NCI-H146 treated with DMSO at 0.1 percent for 48 hours (cell line): ENCODE results near the gene MYOCD.
"Not testable (repeated sequence)": the region's sequence is repeated elsewhere in the genome, so short reads cannot be mapped to it uniquely, and the experiment has no call there.

Experiments
- DNase-seq: peaks from one replicate; lab custom pipeline; 2025; ENCODE audit not compliant: unreplicated experiment; lab: John Stamatoyannopoulos, UW

Gene MYOCD

GRCh38 chr17:12665263-12666210 is at the start of gene MYOCD:
Gene MYOCD, plus strand, starts transcription at chr17:12665890. Its CDS starts 299 bp downstream, at chr17:12666189.
- DNase-seq: no peak

- no peak for DNase-seq
These were observed 49.5 kb upstream of the MYOCD start for GRCh38 chr17:12616161-12616560.

DNA sequence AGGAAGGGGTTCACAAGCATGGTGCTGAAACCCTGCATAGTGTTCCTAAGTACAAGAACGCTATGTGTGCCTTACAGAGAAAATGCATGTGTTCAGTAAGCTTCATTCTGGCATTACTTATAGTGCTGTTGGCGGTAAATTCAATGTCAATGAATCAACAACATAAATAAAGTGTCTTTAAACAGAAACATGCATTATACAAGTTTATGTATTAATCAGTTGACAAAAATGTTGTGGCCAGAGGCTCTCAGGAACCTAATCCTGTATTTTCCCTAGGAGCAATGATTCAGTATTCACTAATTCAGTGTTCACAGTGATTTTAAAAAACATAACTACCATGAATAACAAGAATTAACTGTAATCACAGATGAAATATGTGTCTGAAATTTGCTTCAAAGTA is 47.1 kb upstream of the MYOCD start:
- DNase-seq: no peak

- no peak for DNase-seq
These were observed 46.1 kb upstream of the MYOCD start for GRCh38 chr17:12619459-12620199.

GRCh38 chr17:12620200-12620720 is 45.4 kb upstream of the MYOCD start:
- DNase-seq: no peak

DNA sequence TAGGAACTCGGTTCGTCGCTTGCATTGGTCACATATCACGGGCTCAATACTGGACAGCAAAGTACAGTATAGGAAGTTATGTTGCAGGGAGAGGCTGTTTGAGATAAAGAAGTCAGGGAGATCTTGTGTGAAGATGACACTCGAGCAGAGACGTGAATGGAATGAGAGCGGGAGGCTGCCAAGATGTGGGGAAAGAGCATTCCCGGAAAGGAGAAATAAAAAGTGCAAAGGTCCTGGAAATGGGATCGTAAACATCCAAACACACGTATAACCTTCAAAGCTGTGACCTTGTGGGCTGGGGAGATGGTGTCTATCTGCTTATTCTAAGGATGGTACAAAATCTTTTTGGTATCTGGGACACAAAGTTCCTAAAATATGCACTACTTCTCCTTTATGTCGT is 43.0 kb upstream of the MYOCD start:
- no peak for DNase-seq

DNA sequence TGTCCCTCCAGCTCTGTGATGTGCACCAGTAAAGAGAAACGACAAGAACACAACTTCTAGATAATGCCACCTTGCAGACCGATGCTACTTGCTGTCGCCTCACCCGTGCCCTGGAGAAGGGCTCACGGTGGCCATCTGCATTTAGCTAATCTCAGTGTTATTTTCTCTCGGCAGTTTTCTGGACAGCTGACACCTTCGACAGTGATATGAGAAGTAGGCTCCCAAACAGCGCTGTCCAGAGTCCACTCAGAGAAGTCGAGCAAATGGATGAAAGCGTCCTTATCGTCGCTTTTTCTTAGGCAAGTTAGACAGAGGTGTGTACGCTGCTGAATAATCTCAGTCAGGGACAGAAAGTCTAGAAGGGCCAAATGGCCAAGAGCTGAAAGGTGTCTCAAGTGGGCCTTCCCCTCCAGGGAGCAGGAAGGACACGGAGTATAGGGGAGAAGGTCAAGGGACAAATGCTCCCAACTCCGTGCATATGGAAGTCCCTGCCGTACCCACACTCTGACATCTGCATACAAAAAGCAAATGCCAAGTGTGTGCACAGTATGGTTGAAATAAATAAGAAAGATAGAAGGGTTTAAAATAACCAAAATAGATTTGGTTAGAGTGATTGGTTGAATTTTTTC is 42.4 kb upstream of the MYOCD start:
- DNase-seq: no peak

DNA sequence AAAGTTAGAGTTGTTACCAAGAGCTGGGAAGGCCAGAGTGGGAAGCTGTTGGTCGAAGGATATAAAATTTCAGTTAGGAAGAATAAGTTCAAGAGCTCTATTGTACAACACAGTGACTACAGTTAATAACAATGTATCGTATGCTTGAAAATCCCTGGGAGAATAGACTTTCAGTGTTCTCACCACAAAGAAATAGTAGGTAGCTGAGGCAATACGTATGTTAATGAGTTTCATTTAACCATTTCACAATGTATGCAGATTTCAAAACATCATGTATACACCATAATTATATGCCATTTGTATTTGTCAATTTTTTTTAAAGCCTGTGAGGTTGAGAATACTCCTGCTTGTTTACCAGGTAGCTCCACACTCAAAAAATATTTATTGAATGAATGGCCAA is 41.5 kb upstream of the MYOCD start:
- no peak for DNase-seq

DNA sequence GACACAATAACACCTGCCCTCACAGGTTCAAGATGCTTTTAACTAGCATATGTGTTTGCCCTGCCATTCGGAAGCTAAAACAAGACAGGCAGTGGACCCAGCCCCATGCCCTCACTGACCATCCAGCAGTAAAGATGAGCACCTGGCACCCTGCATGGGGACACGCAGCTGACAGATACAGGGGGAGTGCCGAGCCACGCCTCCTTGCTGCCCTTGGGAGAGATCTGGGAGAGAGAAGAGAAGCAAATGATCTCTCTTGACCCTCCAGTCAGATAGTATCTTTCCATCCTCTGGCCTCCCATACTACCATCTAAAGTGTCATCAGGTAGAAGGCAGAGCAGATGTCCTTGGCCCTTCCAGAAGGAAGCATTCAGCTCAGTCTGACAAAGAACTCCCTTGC is 40.6 kb upstream of the MYOCD start:
- no peak for DNase-seq

- DNase-seq: no peak
These were observed 38.5 kb upstream of the MYOCD start for GRCh38 chr17:12627177-12627629.

DNA sequence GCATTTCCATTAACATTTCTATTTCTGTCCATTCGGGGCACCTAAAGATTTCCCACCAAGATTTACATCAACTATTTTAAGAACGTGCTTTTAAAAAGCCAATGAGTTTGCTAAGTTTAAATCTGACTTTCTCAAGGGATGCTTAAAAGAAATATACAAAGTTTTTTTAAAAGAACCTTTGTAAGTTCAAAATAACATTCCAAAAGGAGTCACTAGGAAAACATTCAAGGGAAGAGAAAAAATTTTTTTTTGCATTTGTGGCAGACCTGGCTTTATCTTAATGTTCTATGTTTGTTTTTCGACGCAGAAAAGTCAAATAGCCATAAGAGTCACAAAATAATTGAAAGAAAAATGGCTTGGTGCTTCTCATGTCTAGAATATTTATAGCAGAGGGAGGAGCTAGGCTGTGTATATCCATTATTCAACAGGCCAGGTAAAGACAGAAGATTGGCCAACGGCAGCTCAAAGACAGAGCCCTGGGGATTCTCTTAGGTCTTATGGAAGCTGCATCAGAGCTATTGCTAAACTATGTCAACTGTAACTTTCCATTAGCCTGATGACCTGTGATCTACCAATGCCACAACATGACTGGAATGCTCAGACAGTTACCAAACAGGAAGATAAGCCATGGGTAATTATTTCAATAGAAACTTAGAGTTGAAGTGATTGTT is 37.8 kb upstream of the MYOCD start:
- DNase-seq: no peak

DNA sequence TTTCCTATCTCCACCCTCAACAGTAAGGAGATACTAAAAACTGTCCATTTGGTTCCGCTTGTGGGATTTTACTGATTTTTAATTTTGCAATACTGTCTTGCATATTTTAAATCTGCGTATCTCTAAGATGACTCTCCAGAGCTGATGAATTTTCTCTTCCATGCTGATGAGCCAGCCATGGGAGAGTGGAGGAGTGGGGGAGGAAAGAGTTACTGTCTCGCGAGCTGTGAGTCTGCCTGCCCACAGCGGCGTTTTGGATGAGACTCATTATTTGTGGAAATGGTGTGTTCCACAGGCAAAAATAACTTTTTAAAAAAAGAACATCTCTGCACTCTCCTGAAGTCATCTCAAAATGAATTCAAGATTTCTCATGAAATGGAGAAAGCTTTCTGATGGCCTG is 34.6 kb upstream of the MYOCD start:
- no peak for DNase-seq

- no peak for DNase-seq
These were observed 32.9 kb upstream of the MYOCD start for GRCh38 chr17:12632785-12633184.

DNA sequence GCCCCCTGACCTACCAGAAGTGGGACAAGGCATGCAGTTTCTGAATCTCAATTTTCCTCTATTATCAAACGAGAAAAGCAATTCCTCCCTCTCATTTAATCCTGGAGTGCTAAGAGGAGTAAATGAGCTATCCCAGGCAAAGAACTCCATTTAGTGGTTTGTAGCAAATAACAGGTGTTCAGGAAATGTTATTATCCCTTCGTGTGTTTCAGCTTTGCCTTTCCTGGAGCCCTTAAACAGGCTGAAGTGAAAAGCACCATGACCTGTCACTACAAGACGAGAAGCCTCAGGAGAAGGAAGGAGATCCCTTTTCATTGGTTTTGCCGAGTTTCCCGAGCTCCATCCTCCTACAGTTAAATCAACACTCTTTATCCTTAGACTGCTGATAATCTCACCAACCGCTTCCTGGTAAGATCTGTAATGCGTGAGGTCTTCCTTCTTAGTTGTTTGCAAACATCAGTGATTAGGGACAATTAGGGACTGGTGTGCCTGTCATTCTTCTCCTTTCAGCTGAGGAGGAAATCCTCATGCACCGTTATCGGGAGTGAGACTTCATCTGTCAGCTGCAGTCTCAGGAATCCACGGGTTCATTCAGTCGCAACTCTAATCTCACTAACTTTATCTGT is 30.8 kb upstream of the MYOCD start:
- no peak for DNase-seq

- DNase-seq: not testable (repeated sequence)
These were observed 29.7 kb upstream of the MYOCD start for GRCh38 chr17:12635996-12636395.

- DNase-seq: no peak
These were observed 28.7 kb upstream of the MYOCD start for GRCh38 chr17:12637015-12637414.

GRCh38 chr17:12637745-12638651 is 27.7 kb upstream of the MYOCD start:
- no peak for DNase-seq

DNA sequence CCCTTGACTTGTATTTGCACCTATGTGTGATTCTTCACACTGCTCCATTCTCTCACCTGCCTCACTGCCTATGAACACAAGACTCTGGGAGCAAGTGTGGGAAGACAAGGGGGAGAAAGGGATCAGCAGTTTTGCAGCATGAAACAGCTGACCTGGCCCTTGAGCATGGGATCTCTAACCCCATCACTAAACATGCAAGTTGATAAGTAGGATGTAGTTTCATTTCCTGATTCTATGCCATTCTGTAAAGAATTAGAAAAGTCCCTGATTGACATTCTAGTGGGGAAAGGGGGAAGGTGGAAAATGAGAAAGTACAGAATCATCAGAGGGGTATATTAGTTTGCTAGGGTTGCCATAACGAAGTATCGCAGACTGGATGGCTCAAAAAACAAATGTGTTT is 25.3 kb upstream of the MYOCD start:
- DNase-seq: no peak

GRCh38 chr17:12641084-12641483 is 24.6 kb upstream of the MYOCD start:
- DNase-seq: no peak
